ENCODE measurements around the gene BBOX1. TPM values are rescaled to one million over a fixed set of nuclear protein-coding genes. Genes with fewer than 3 reads are reported as not detected.

Gene BBOX1
- total RNA-seq, 4 donors from 2014 or later = 0.55 TPM; not detected in 3

- no peaks in the 10 kb centered on the region for H3K36me3 ChIP-seq
- TF ChIP-seq, protein P1, sequence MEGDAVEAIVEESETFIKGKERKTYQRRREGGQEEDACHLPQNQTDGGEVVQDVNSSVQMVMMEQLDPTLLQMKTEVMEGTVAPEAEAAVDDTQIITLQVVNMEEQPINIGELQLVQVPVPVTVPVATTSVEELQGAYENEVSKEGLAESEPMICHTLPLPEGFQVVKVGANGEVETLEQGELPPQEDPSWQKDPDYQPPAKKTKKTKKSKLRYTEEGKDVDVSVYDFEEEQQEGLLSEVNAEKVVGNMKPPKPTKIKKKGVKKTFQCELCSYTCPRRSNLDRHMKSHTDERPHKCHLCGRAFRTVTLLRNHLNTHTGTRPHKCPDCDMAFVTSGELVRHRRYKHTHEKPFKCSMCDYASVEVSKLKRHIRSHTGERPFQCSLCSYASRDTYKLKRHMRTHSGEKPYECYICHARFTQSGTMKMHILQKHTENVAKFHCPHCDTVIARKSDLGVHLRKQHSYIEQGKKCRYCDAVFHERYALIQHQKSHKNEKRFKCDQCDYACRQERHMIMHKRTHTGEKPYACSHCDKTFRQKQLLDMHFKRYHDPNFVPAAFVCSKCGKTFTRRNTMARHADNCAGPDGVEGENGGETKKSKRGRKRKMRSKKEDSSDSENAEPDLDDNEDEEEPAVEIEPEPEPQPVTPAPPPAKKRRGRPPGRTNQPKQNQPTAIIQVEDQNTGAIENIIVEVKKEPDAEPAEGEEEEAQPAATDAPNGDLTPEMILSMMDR (IDR thresholded peaks at IDR 0.05) = no peak
- TF ChIP-seq POLR2A (IDR thresholded peaks at IDR 0.05) = no peak
- no peak for DNase-seq
- H3K27ac ChIP-seq = no peak overlapping the region
- H3K27me3 ChIP-seq = no peaks in the 10 kb centered on the region
- no peaks in the 10 kb centered on the region for H3K9me3 ChIP-seq
- intact Hi-C loops (cut with DNase I; ENCODE audit: low total_unique reads) = no loop called here
- H3K4me3 ChIP-seq = no peak overlapping the region
- H3K4me1 ChIP-seq = no peaks in the 10 kb centered on the region
Measured at GRCh38 chr11:27111896-27112295, 71.3 kb downstream of the BBOX1 start.

- no peaks in the 10 kb centered on the region for H3K36me3 ChIP-seq
Measured at GRCh38 chr11:27112946-27113345, 72.3 kb downstream of the BBOX1 start.

DNA sequence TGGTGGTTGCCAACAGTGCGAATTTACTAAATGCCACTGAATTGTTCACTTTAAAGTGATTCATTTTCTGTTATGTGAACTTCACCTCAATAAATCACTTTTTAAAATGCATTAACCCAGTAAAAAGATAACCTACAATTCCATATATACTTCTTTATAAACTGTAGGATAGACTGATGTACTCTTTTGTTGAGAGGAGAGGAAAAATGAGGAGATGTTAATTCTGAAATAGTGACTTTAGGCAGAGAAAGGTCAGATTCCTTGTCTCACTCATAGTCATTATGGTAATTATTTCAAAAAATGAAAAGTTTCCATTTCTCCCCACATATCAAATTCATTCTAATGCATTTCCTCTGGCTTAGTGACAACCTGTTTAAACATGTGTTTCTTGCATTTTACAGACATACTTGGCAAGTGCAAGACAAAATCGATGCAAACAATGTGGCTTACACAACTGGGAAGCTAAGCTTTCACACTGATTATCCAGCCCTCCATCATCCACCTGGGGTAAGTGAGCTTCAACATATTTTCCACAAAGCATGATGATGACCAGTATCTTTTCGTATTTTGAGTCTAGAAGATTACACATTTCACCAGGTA, 74.5 kb downstream of the BBOX1 start:
- no peaks in the 10 kb centered on the region for H3K27me3 ChIP-seq
- intact Hi-C loops (cut with DNase I; ENCODE audit: low total_unique reads) = no loop called here
- H3K9me3 ChIP-seq = no peaks in the 10 kb centered on the region
- H3K36me3 ChIP-seq = no peaks in the 10 kb centered on the region
- H3K4me1 ChIP-seq = no peaks in the 10 kb centered on the region
- no peak for DNase-seq
- H3K27ac ChIP-seq = no peak overlapping the region
- TF ChIP-seq, protein P1 (IDR thresholded peaks at IDR 0.05) = no peak
- no peak for TF ChIP-seq POLR2A (IDR thresholded peaks at IDR 0.05)
- no peak overlapping the region for H3K4me3 ChIP-seq

More at GRCh38 chr11:27112946-27113345, 72.3 kb downstream of the BBOX1 start:
- Histone ChIP-seq H3K27ac (no peak overlapping the region), H3K4me3 (no peak overlapping the region), H3K9me3 (no peaks in the 10 kb centered on the region), H3K27me3 (no peaks in the 10 kb centered on the region), H3K4me1 (no peaks in the 10 kb centered on the region)
- intact Hi-C loops (cut with DNase I; ENCODE audit: low total_unique reads) = no loop called here
- DNase-seq = no peak
- no peak for TF ChIP-seq POLR2A (IDR thresholded peaks at IDR 0.05)
- TF ChIP-seq, protein P1 (IDR thresholded peaks at IDR 0.05) = no peak

DNA sequence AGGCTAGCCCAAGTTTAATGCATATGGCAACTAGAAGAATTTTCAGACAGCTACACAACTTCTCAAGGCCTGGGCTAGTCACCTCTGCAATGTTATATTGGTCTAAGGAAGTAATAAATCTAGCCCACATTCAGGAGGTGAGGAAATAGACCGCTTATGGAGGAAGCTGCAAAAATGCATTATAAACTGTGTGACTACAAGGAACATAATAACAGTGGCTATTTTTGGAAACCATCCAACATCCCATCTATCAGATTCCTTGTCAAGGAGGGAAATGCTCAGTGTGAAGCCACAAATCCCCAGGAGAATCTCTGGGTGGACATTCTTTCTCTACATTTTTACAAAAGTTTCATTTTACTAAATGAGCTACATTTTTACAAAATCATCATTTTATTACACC, 76.1 kb downstream of the BBOX1 start:
- Histone ChIP-seq H3K4me3 (no peak overlapping the region), H3K27me3 (no peaks in the 10 kb centered on the region), H3K36me3 (no peaks in the 10 kb centered on the region), H3K4me1 (no peaks in the 10 kb centered on the region), H3K27ac (no peak overlapping the region), H3K9me3 (no peaks in the 10 kb centered on the region)
- DNase-seq = no peak
- intact Hi-C loops (cut with DNase I; ENCODE audit: low total_unique reads) = no loop called here
- TF ChIP-seq POLR2A (IDR thresholded peaks at IDR 0.05) = no peak

GRCh38 chr11:27118371-27118770, 77.8 kb downstream of the BBOX1 start:
- no peak for DNase-seq
- no peaks in the 10 kb centered on the region for H3K9me3 ChIP-seq
- no peak overlapping the region for H3K27ac ChIP-seq
- H3K4me1 ChIP-seq = no peaks in the 10 kb centered on the region
- intact Hi-C loops (cut with DNase I; ENCODE audit: low total_unique reads) = no loop called here
- H3K36me3 ChIP-seq = no peaks in the 10 kb centered on the region
- no peaks in the 10 kb centered on the region for H3K27me3 ChIP-seq
- no peak overlapping the region for H3K4me3 ChIP-seq
- TF ChIP-seq, protein P1 (IDR thresholded peaks at IDR 0.05) = no peak
- TF ChIP-seq POLR2A (IDR thresholded peaks at IDR 0.05) = no peak

- Histone ChIP-seq H3K4me3 (no peak overlapping the region), H3K27me3 (no peaks in the 10 kb centered on the region), H3K27ac (no peak overlapping the region), H3K9me3 (no peaks in the 10 kb centered on the region), H3K36me3 (no peaks in the 10 kb centered on the region), H3K4me1 (no peaks in the 10 kb centered on the region)
- DNase-seq = no peak
- intact Hi-C loops (cut with DNase I; ENCODE audit: low total_unique reads) = no loop called here
- TF ChIP-seq, protein P1 (IDR thresholded peaks at IDR 0.05) = no peak
- no peak for TF ChIP-seq POLR2A (IDR thresholded peaks at IDR 0.05)
Measured at GRCh38 chr11:27118949-27119348, 78.3 kb downstream of the BBOX1 start.
